ENCODE data around the gene PCDHB5. TPM values are rescaled to one million over a fixed set of nuclear protein-coding genes. Genes with fewer than 3 reads are reported as not detected.
"Not testable (repeated sequence)": the region's sequence is repeated elsewhere in the genome, so short reads cannot be mapped to it uniquely, and the experiment has no call there.

PCDHB5 gene
- total RNA-seq, 1 donor, result 2.9 TPM

GRCh38 chr5:141119250-141119649 is 15.8 kb upstream of the PCDHB5 start:
- TF ChIP-seq CTCF (IDR thresholded peaks at IDR 0.05; ENCODE audit: extremely low read depth, low read depth, low read length), result no peak

GRCh38 chr5:141121563-141121962 is 13.4 kb upstream of the PCDHB5 start, which contains the start of gene PCDHB4:
PCDHB4 (plus strand) TSS chr5:141121818; CDS start chr5:141121999, 181 bp downstream.
- no peak for DNase-seq (ENCODE audit: insufficient read length, low spot score, missing footprints)
- Histone ChIP-seq H3K79me2 (ENCODE audit: insufficient read depth, low read length) (no peaks in the 10 kb centered on the region), H4K20me1 (ENCODE audit: insufficient read depth, low read length) (no peaks in the 10 kb centered on the region), H3K27ac (ENCODE audit: low read depth, low read length) (no peak within 1 kb of the TSS), H3K36me3 (ENCODE audit: insufficient read depth, low read length) (no peaks in the 10 kb centered on the region), H3K4me3 (ENCODE audit: insufficient read depth, low read length) (peak within 1 kb of the TSS; percentile 20), H3K9me3 (ENCODE audit: low read depth, low read length) (no peaks in the 10 kb centered on the region), H3K4me1 (ENCODE audit: insufficient read depth, low read length) (no peaks in the 10 kb centered on the region), H3K4me2 (ENCODE audit: insufficient read depth, low read length) (no peak within 1 kb of the TSS), H2AFZ (ENCODE audit: low read length) (peak within 1 kb of the TSS; percentile 35), H3K27me3 (ENCODE audit: insufficient read depth, low read length) (no peaks in the 10 kb centered on the region)
- peak; percentile 18 for TF ChIP-seq CTCF (IDR thresholded peaks at IDR 0.05; ENCODE audit: extremely low read depth, low read depth, low read length)

More at GRCh38 chr5:141119250-141119649, 15.8 kb upstream of the PCDHB5 start:
- H3K9me3 ChIP-seq (ENCODE audit: low read depth, low read length), result no peaks in the 10 kb centered on the region
- no peaks in the 10 kb centered on the region for H3K79me2 ChIP-seq (ENCODE audit: insufficient read depth, low read length)
- no peaks in the 10 kb centered on the region for H4K20me1 ChIP-seq (ENCODE audit: insufficient read depth, low read length)
- H3K4me3 ChIP-seq (ENCODE audit: insufficient read depth, low read length), result no peak overlapping the region
- no peaks in the 10 kb centered on the region for H3K36me3 ChIP-seq (ENCODE audit: insufficient read depth, low read length)
- no peak overlapping the region for H3K27ac ChIP-seq (ENCODE audit: low read depth, low read length)
- no peak overlapping the region for H2AFZ ChIP-seq (ENCODE audit: low read length)
- no peak for DNase-seq (ENCODE audit: insufficient read length, low spot score, missing footprints)
- no peaks in the 10 kb centered on the region for H3K4me1 ChIP-seq (ENCODE audit: insufficient read depth, low read length)
- H3K4me2 ChIP-seq (ENCODE audit: insufficient read depth, low read length), result no peak overlapping the region
- no peaks in the 10 kb centered on the region for H3K27me3 ChIP-seq (ENCODE audit: insufficient read depth, low read length)

GRCh38 chr5:141121985-141122384 is 13.0 kb upstream of the PCDHB5 start:
- H3K79me2 ChIP-seq (ENCODE audit: insufficient read depth, low read length), result no peaks in the 10 kb centered on the region
- no peak overlapping the region for H3K4me2 ChIP-seq (ENCODE audit: insufficient read depth, low read length)
- H3K27me3 ChIP-seq (ENCODE audit: insufficient read depth, low read length), result no peaks in the 10 kb centered on the region
- no peak for TF ChIP-seq CTCF (IDR thresholded peaks at IDR 0.05; ENCODE audit: extremely low read depth, low read depth, low read length)
- no peak for DNase-seq (ENCODE audit: insufficient read length, low spot score, missing footprints)
- H3K36me3 ChIP-seq (ENCODE audit: insufficient read depth, low read length), result no peaks in the 10 kb centered on the region
- H3K4me3 ChIP-seq (ENCODE audit: insufficient read depth, low read length), result peak overlapping the region; percentile 20
- H3K4me1 ChIP-seq (ENCODE audit: insufficient read depth, low read length), result no peaks in the 10 kb centered on the region
- peak overlapping the region; percentile 35 for H2AFZ ChIP-seq (ENCODE audit: low read length)
- H4K20me1 ChIP-seq (ENCODE audit: insufficient read depth, low read length), result no peaks in the 10 kb centered on the region
- no peaks in the 10 kb centered on the region for H3K9me3 ChIP-seq (ENCODE audit: low read depth, low read length)
- H3K27ac ChIP-seq (ENCODE audit: low read depth, low read length), result no peak overlapping the region

- not testable (repeated sequence) for H2AFZ ChIP-seq (ENCODE audit: low read length); H3K4me1 ChIP-seq (ENCODE audit: insufficient read depth, low read length); H3K79me2 ChIP-seq (ENCODE audit: insufficient read depth, low read length); H4K20me1 ChIP-seq (ENCODE audit: insufficient read depth, low read length); H3K4me2 ChIP-seq (ENCODE audit: insufficient read depth, low read length); H3K9me3 ChIP-seq (ENCODE audit: low read depth, low read length); H3K27me3 ChIP-seq (ENCODE audit: insufficient read depth, low read length); DNase-seq (ENCODE audit: insufficient read length, low spot score, missing footprints); H3K27ac ChIP-seq (ENCODE audit: low read depth, low read length); H3K36me3 ChIP-seq (ENCODE audit: insufficient read depth, low read length); H3K4me3 ChIP-seq (ENCODE audit: insufficient read depth, low read length)
Observed at GRCh38 chr5:141123396-141124135, 11.4 kb upstream of the PCDHB5 start.

Data from osteoblast (primary cell).